Body of pancreas (tissue), 4 donors: ENCODE measurements around the gene IGF1R.

Source experiments
- CTCF ChIP-seq, 7 experiments: fragments of 450-650 bp in 4 of 7; fragments of 200-600 bp in 3 of 7; sonication (generic) in 3 of 7; IDR thresholded peaks; one replicate each; pipeline ENCODE4 v1.5.1; 2016 to 2019; ENCODE audit warnings: antibody characterized with exemption in 7 of 7
- POLR2A ChIP-seq, 3 donors: fragments of 450-650 bp; IDR thresholded peaks; one replicate each; pipeline ENCODE4 v1.6.1; 2016; ENCODE audit warnings: antibody characterized with exemption in 3 of 3, mild to moderate bottlenecking in 2 of 3

DNA sequence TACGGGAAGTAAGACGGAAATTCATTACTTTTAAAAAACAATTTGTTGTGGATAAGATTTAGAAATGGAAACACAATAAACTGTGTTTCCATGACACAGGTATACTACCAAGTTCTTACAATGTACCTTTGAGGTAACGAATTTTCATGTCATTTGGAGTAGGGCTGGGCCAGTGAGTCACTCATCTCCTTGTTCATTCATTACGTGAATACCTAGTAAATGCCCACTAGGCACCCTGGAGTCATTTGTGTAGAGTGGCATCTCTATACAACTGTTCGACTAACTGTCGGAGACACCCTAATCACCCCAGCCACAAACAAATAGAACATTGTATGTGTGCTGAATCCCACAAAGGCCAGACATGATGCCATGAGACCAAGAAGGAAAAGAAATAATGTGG, 94.8 kb downstream of the IGF1R start:
- no peak for TF ChIP-seq CTCF (IDR thresholded peaks at IDR 0.05)
- TF ChIP-seq POLR2A (IDR thresholded peaks at IDR 0.05): no peak
